AG04450 (cell line): ENCODE results near the gene LEFTY1. TPM values are rescaled to one million over a fixed set of nuclear protein-coding genes. Genes with fewer than 3 reads are reported as not detected.

Experiments used
- CTCF ChIA-PET: fragments of 300-600, 350-600 bp; formaldehyde crosslinking; extraction: SDS; loops from one replicate; lab custom pipeline; 2022; ENCODE audit warnings: antibody characterized with exemption, inconsistent platforms; lab: Charles Lee
- POLR2A ChIA-PET: fragments of 350-600 bp; formaldehyde crosslinking; extraction: SDS; loops from one replicate; lab custom pipeline; 2021; ENCODE audit warnings: antibody characterized with exemption, inconsistent platforms; lab: Yijun Ruan, JAX
- DNase-seq: peaks from one replicate; pipeline ENCODE4 v3.0.0-alpha.2; 2011; ENCODE audit warnings: low read depth, low spot score
- H3K27ac ChIP-seq: one replicate; pipeline ENCODE4 v1.5.1; 2012; ENCODE audit warnings: low read depth, low read length, control low read depth
- H3K27me3 ChIP-seq: one replicate; pipeline ENCODE4 v1.6.0; 2012; ENCODE audit warnings: low read length; ENCODE audit not compliant: control insufficient read depth, insufficient read depth
- H3K4me3 ChIP-seq: 2 replicates; pipeline ENCODE4 v1.5.1; 2011; ENCODE audit warnings: mild to moderate bottlenecking, low read depth, low read length, control low read depth
- H3K9me3 ChIP-seq: 2 replicates; pipeline ENCODE4 v1.5.1; 2012; ENCODE audit warnings: low read length; ENCODE audit not compliant: control insufficient read depth, insufficient read depth
- CTCF ChIP-seq: IDR thresholded peaks from 2 replicates; pipeline ENCODE4 v1.5.1; 2011; ENCODE audit warnings: low read depth, low read length, control low read depth, inconsistent platforms
- polyA plus RNA-seq: library from polyadenylated mRNA; depleted of rRNA; stranded (reverse); fragments of >200 nt; gene quantifications from 2 replicates; pipeline ENCODE4 v1.2.3, GENCODE V29; 2011

Gene LEFTY1
- polyA plus RNA-seq, 1 experiment: 0.05 TPM

- Histone ChIP-seq H3K4me3 (no peak overlapping the region), H3K27ac (no peak overlapping the region), H3K9me3 (no peaks in the 10 kb centered on the region), H3K27me3 (no peaks in the 10 kb centered on the region)
- ChIA-PET CTCF (no interaction called here), POLR2A (no interaction called here)
- DNase-seq: no peak
- no peak for TF ChIP-seq CTCF
These were observed 15.6 kb downstream of the LEFTY1 start for GRCh38 chr1:225873281-225873850.

GRCh38 chr1:225872075-225872430 is 16.9 kb downstream of the LEFTY1 start:
- no peak for DNase-seq

GRCh38 chr1:225871359-225872074 is 17.4 kb downstream of the LEFTY1 start:
- POLR2A ChIA-PET: no interaction called here
- no peak for TF ChIP-seq CTCF
- no peaks in the 10 kb centered on the region for H3K27me3 ChIP-seq
- H3K4me3 ChIP-seq: no peak overlapping the region
- no peak for DNase-seq
- H3K9me3 ChIP-seq: no peaks in the 10 kb centered on the region
- H3K27ac ChIP-seq: no peak overlapping the region
- CTCF ChIA-PET: interaction anchor here (0.6 to 1.1 kb wide), 4 partner anchors 11 to 384 kb away, joined by 3 to 4 read pairs (median 4); partner anchors contain the start of genes SRP9 and TMEM63A

More at GRCh38 chr1:225872075-225872430, 16.9 kb downstream of the LEFTY1 start:
- Histone ChIP-seq H3K9me3 (no peaks in the 10 kb centered on the region), H3K4me3 (no peak overlapping the region), H3K27me3 (no peaks in the 10 kb centered on the region), H3K27ac (no peak overlapping the region)
- ChIA-PET POLR2A (no interaction called here), CTCF (interaction anchor here (0.6 to 1.1 kb wide), 3 partner anchors 11 to 384 kb away, joined by 3 to 4 read pairs (median 4); partner anchors contain the start of gene TMEM63A)
- TF ChIP-seq CTCF: no peak

- ChIA-PET POLR2A (interaction anchor here (0.7 kb wide), 1 partner anchor 11 kb away, joined by 3 read pairs; the partner anchor contains the start of gene TMEM63A), CTCF (interaction anchor here (0.6 to 0.9 kb wide), 3 partner anchors 41 to 396 kb away, joined by 3 to 4 read pairs (median 3); partner anchors contain the start of gene SRP9)
- Histone ChIP-seq H3K4me3 (no peak overlapping the region), H3K9me3 (no peaks in the 10 kb centered on the region), H3K27ac (no peak overlapping the region), H3K27me3 (no peaks in the 10 kb centered on the region)
- no peak for DNase-seq
- no peak for TF ChIP-seq CTCF
These were observed 18.0 kb downstream of the LEFTY1 start for GRCh38 chr1:225870911-225871310.
